ENCODE results near the gene TLR2. TPM values are rescaled to one million over a fixed set of nuclear protein-coding genes. Genes with fewer than 3 reads are reported as not detected.

Gene TLR2
- total RNA-seq, 6 experiments from 2014 or later, result 4.2 to 22.3 (median 12.1) TPM

DNA sequence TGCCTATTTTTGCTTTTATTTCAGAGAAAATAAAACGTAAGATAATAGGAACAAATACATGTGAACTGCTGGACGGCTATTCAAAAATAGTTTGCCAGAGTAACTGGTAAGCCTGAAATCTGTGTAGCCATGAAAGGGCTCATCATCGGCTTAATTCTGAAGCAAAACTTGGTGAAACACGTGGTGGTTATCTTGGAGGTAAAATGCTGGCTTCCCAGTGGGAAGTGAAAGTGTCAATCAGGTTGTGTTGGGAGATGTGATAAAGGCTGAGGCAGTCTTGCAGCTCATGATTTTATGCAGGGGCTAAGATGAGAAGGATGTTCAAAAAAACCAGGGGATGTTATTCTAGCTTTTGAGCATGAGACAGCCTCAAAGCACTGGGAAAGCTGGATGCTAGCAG is 36.1 kb upstream of the TLR2 start:
- intact Hi-C loops (cut with DNase I), result no loop called here
- no peaks in the 10 kb centered on the region for H3K4me1 ChIP-seq
- DNase-seq, result no peak
- WGBS (ENCODE audit: insufficient coverage, low coverage, low lambda C conversion rate, missing lambda C conversion rate), result 64% methylated on average over 4 of the region's 4 CpGs
- H3K36me3 ChIP-seq, result no peaks in the 10 kb centered on the region
- no peak overlapping the region for H3K27ac ChIP-seq
- H3K27me3 ChIP-seq, result no peaks in the 10 kb centered on the region
- ATAC-seq, result no peak
- no peak for TF ChIP-seq POLR2A (IDR thresholded peaks at IDR 0.05)
- TF ChIP-seq, protein P1, sequence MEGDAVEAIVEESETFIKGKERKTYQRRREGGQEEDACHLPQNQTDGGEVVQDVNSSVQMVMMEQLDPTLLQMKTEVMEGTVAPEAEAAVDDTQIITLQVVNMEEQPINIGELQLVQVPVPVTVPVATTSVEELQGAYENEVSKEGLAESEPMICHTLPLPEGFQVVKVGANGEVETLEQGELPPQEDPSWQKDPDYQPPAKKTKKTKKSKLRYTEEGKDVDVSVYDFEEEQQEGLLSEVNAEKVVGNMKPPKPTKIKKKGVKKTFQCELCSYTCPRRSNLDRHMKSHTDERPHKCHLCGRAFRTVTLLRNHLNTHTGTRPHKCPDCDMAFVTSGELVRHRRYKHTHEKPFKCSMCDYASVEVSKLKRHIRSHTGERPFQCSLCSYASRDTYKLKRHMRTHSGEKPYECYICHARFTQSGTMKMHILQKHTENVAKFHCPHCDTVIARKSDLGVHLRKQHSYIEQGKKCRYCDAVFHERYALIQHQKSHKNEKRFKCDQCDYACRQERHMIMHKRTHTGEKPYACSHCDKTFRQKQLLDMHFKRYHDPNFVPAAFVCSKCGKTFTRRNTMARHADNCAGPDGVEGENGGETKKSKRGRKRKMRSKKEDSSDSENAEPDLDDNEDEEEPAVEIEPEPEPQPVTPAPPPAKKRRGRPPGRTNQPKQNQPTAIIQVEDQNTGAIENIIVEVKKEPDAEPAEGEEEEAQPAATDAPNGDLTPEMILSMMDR (IDR thresholded peaks at IDR 0.05), result no peak
- no peak overlapping the region for H3K4me3 ChIP-seq
- no peaks in the 10 kb centered on the region for H3K9me3 ChIP-seq

GRCh38 chr4:153649572-153649991 is 34.5 kb upstream of the TLR2 start:
- intact Hi-C loops (cut with DNase I), result no loop called here
- ATAC-seq (no peak), DNase-seq (no peak)
- TF ChIP-seq, protein P1 (IDR thresholded peaks at IDR 0.05), result peak in 2 of 4 donors; percentile 25 to 30
- no peak for TF ChIP-seq POLR2A (IDR thresholded peaks at IDR 0.05)
- H3K9me3 ChIP-seq, result no peaks in the 10 kb centered on the region
- no peaks in the 10 kb centered on the region for H3K36me3 ChIP-seq
- H3K27me3 ChIP-seq, result no peaks in the 10 kb centered on the region
- WGBS (ENCODE audit: insufficient coverage, low coverage, low lambda C conversion rate, missing lambda C conversion rate), result 56% methylated on average over 6 of the region's 6 CpGs
- no peaks in the 10 kb centered on the region for H3K4me1 ChIP-seq
- H3K4me3 ChIP-seq, result no peak overlapping the region
- H3K27ac ChIP-seq, result no peak overlapping the region

- ATAC-seq, result peak in 3 of 4 donors; percentile 3 to 28 (median 12)
- TF ChIP-seq, protein P1 (IDR thresholded peaks at IDR 0.05), result no peak
- TF ChIP-seq POLR2A (IDR thresholded peaks at IDR 0.05), result no peak
Measured at GRCh38 chr4:153651116-153651515, 33.0 kb upstream of the TLR2 start.

GRCh38 chr4:153651587-153651986 is 32.5 kb upstream of the TLR2 start:
- intact Hi-C loops (cut with DNase I), result no loop called here
- WGBS (ENCODE audit: insufficient coverage, low coverage, low lambda C conversion rate, missing lambda C conversion rate), result 34% methylated on average over 4 of the region's 5 CpGs
- H3K4me3 ChIP-seq, result no peak overlapping the region
- DNase-seq (peak in 2 of 3 donors; percentile 50 to 62), ATAC-seq (peak; percentile 52 to 59 (median 56))
- TF ChIP-seq POLR2A (IDR thresholded peaks at IDR 0.05), result no peak
- TF ChIP-seq, protein P1 (IDR thresholded peaks at IDR 0.05), result no peak
- no peaks in the 10 kb centered on the region for H3K9me3 ChIP-seq
- no peaks in the 10 kb centered on the region for H3K27me3 ChIP-seq
- H3K27ac ChIP-seq, result peak overlapping the region; percentile 41 to 72 (median 44)
- H3K36me3 ChIP-seq, result no peaks in the 10 kb centered on the region
- peaks cover 0 to 11% (median 3%) of the 10 kb centered on the region in 4 donors for H3K4me1 ChIP-seq

More at GRCh38 chr4:153651116-153651515, 33.0 kb upstream of the TLR2 start:
- WGBS (ENCODE audit: insufficient coverage, low coverage, low lambda C conversion rate, missing lambda C conversion rate), result 47% methylated on average over 3 of the region's 3 CpGs
- Histone ChIP-seq H3K27ac (peak overlapping the region in 2 of 3 donors; percentile 44 to 65), H3K4me3 (no peak overlapping the region), H3K36me3 (no peaks in the 10 kb centered on the region), H3K4me1 (peaks cover 0 to 6% (median under 1%) of the 10 kb centered on the region in 4 donors), H3K9me3 (no peaks in the 10 kb centered on the region), H3K27me3 (no peaks in the 10 kb centered on the region)
- intact Hi-C loops (cut with DNase I), result no loop called here
- no peak for DNase-seq
